ENCODE results near the gene NEU1.

DNA sequence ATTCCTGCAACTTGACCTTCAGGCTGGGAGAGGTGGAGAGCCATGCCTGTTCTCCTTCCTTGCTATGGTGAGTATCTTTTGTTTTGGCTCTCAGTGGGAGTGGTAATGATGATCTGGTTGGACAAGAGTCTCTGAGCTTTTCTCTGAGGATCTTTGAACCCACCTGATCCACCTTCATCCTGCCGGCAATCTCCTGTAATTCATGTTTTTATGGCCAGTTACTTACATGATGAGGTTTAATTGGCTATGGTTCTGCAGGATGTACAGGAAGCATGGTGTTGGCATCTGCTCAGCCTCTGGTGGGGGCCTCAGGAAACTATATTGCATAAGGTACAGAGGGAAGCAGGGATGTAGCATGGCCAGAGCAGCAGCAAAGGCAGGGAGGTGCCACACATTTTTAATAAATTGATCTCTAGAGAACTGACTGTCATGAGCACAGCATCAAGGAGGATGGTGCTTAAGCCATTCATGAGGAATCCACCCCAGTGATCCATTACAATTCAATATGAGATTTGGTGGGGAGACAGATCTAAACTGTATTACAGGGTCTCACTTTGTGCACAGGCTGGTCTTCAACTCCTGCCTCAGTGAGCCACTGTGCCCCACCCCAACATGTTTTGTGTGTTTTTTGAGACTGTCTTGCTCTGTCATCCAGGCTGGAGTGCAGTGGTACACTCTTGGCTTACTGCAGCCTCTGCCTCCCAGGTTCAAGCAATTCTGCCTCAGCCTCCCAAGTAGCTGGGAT, 25.1 kb downstream of the NEU1 start:
- no peak for TF ChIP-seq POLR2AphosphoS5 (IDR thresholded peaks at IDR 0.05; ENCODE audit: insufficient read depth in 1 of 2, low read depth in 1 of 2)
- no peak for TF ChIP-seq POLR2A (IDR thresholded peaks at IDR 0.05)

Data from vagina (tissue), 2 donors.